Left lung (tissue), 10 donors: ENCODE results near the gene TIMP3. TPM values are rescaled to one million over a fixed set of nuclear protein-coding genes. Genes with fewer than 3 reads are reported as not detected.

Experiments
- ATAC-seq: fragments of 200-7000 bp; cut with Tn5 transposase; one replicate; pipeline ENCODE4 v1.9.1; 2020; ENCODE audit warnings: moderate library complexity
- DNase-seq, 4 donors: peaks; one replicate each; pipeline ENCODE4 v3.0.0-alpha.2; 2013 to 2020
- H3K27ac ChIP-seq, 2 donors: fragments of 200-600 bp; sonication (generic) in 1 of 2; one replicate each; pipeline versions ENCODE4 v1.5.0 to v1.8.0; 2020 to 2021
- H3K27me3 ChIP-seq, 2 donors: fragments of 200-600 bp; sonication (generic) in 1 of 2; one replicate each; pipeline versions ENCODE4 v1.5.0 to v1.8.0; 2020 to 2021
- H3K36me3 ChIP-seq, 2 donors: fragments of 200-600 bp; sonication (generic) in 1 of 2; one replicate each; pipeline versions ENCODE4 v1.5.0 to v1.8.0; 2020 to 2021
- H3K4me1 ChIP-seq, 2 donors: fragments of 200-600 bp; one replicate each; pipeline ENCODE4 v1.8.0; 2021
- H3K4me3 ChIP-seq, 2 donors: fragments of 200-600 bp; sonication (generic) in 1 of 2; one replicate each; pipeline versions ENCODE4 v1.5.0 to v1.8.0; 2020 to 2021; ENCODE audit warnings: mild to moderate bottlenecking in 1 of 2
- H3K9me3 ChIP-seq, 2 donors: fragments of 200-600 bp; sonication (generic) in 1 of 2; one replicate each; pipeline versions ENCODE4 v1.5.0 to v1.8.0; 2020 to 2021
- CTCF ChIP-seq, 2 donors: fragments of 200-600 bp; sonication (generic) in 1 of 2; IDR thresholded peaks; one replicate each; pipeline versions ENCODE4 v1.5.0 to v1.8.0; 2021; ENCODE audit warnings: antibody characterized with exemption in 2 of 2
- intact Hi-C, 2 donors: fragments of 100-400 bp; cut with DNase I; formaldehyde crosslinking; loops; one replicate each; pipeline versions ENCODE4 v1.11.2 to v1.14.2; 2022
- polyA plus RNA-seq, 6 donors: library from polyadenylated mRNA; unstranded; fragments of 120-200 nt; gene quantifications; one replicate each; pipeline ENCODE4 v1.2.1, GENCODE V29; 2013; ENCODE audit not compliant: insufficient read length in 6 of 6
- total RNA-seq, 2 donors: library from RNA; stranded (reverse); fragmentation: NEBNext Ultra II Directional; extraction: Animal tissue kit (Norgen Biotek cat#: 25700); gene quantifications; one replicate each; pipeline ENCODE4 v1.2.1, GENCODE V29; 2021
- donor health status: DM: no; HTN: yes; CAD: no.
- donor health status: DM: no; HTN: no; CAD: no.

Gene TIMP3
- total and polyA plus RNA-seq, 8 donors: 146 to 308 (median 162) TPM

- Histone ChIP-seq H3K4me1 (peaks cover 12 to 63% of the 10 kb centered on the region in 2 donors), H3K27ac (peak overlapping the region in 1 of 2 donors; percentile 9), H3K4me3 (no peak overlapping the region), H3K36me3 (no peaks in the 10 kb centered on the region), H3K27me3 (no peaks in the 10 kb centered on the region), H3K9me3 (no peaks in the 10 kb centered on the region)
- DNase-seq: no peak
- no peak for ATAC-seq
- TF ChIP-seq CTCF (IDR thresholded peaks at IDR 0.05): no peak
- intact Hi-C loops: no loop called here
These were observed 30.7 kb downstream of the TIMP3 start for GRCh38 chr22:32832174-32832573.

- intact Hi-C loops: no loop called here
- ATAC-seq (peak; percentile 48), DNase-seq (no peak)
- no peak overlapping the region for H3K4me3 ChIP-seq
- no peaks in the 10 kb centered on the region for H3K9me3 ChIP-seq
- no peaks in the 10 kb centered on the region for H3K27me3 ChIP-seq
- no peaks in the 10 kb centered on the region for H3K36me3 ChIP-seq
- peak; percentile 39 to 44 for TF ChIP-seq CTCF (IDR thresholded peaks at IDR 0.05)
- H3K27ac ChIP-seq: no peak overlapping the region
- peaks cover 0 to 37% of the 10 kb centered on the region in 2 donors for H3K4me1 ChIP-seq
These were observed 35.0 kb downstream of the TIMP3 start for GRCh38 chr22:32836280-32837123.

GRCh38 chr22:32837142-32837541, 35.6 kb downstream of the TIMP3 start:
- H3K27me3 ChIP-seq: no peaks in the 10 kb centered on the region
- intact Hi-C loops: no loop called here
- no peaks in the 10 kb centered on the region for H3K36me3 ChIP-seq
- H3K9me3 ChIP-seq: no peaks in the 10 kb centered on the region
- no peak for ATAC-seq
- TF ChIP-seq CTCF (IDR thresholded peaks at IDR 0.05): no peak
- DNase-seq: no peak
- H3K4me3 ChIP-seq: no peak overlapping the region
- peaks cover 0 to 31% of the 10 kb centered on the region in 2 donors for H3K4me1 ChIP-seq
- no peak overlapping the region for H3K27ac ChIP-seq

- H3K9me3 ChIP-seq: no peaks in the 10 kb centered on the region
- intact Hi-C loops: no loop called here
- H3K36me3 ChIP-seq: no peaks in the 10 kb centered on the region
- H3K27ac ChIP-seq: no peak overlapping the region
- TF ChIP-seq CTCF (IDR thresholded peaks at IDR 0.05): no peak
- H3K4me3 ChIP-seq: no peak overlapping the region
- ATAC-seq (no peak), DNase-seq (no peak)
- H3K4me1 ChIP-seq: peaks cover 0 to 27% of the 10 kb centered on the region in 2 donors
- no peaks in the 10 kb centered on the region for H3K27me3 ChIP-seq
These were observed 36.3 kb downstream of the TIMP3 start for GRCh38 chr22:32837803-32838202.

DNA sequence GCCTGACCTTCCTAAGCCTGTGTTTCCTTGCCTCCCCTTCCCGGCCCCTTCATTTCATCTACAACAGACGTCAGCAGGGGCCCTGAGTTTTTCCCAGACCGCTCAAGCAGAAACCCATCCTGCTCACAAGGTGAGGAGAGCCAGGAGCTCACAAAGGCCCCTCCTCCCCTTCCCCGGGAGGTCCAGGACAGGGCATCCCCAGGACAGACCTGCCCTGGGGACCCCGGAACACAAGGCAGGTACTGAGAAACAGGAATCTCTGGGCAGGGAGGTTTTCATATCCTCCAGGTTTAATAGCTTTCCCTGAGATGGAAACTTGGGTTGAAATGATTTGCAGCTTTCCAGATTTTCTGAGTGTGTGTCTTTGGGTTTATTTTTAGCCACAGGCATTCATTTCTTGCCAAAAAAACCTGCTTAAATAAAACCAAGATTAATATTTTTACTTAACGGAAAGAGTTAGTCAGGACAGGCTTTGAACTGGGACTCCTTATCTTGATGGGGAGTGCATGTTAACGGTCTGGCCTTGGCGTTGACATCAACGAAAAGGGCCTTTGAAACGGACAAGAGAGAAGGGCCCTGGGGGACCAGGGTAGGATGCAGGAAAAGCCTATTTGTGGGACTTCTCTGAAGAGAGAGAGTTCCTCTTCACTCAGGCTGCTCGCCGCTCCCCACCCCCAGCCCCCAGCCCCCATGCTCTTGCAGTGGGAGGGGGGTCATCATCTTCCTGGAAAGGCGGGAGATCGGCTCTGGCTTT, 38.5 kb downstream of the TIMP3 start:
- H3K9me3 ChIP-seq: no peaks in the 10 kb centered on the region
- peak in 1 of 4 donors; percentile 46 for DNase-seq
- H3K4me1 ChIP-seq: peaks cover 0 to 27% of the 10 kb centered on the region in 2 donors
- H3K27ac ChIP-seq: no peak overlapping the region
- intact Hi-C loops: no loop called here
- H3K27me3 ChIP-seq: no peaks in the 10 kb centered on the region
- H3K36me3 ChIP-seq: no peaks in the 10 kb centered on the region
- no peak overlapping the region for H3K4me3 ChIP-seq
- peak; percentile 26 for ATAC-seq
- no peak for TF ChIP-seq CTCF (IDR thresholded peaks at IDR 0.05)
